Measurements from ENCODE around the gene LEFTY1. TPM values are rescaled to one million over a fixed set of nuclear protein-coding genes. Genes with fewer than 3 reads are reported as not detected.

Gene LEFTY1
- total RNA-seq, 1 experiment from 2014 or later: not detected

GRCh38 chr1:225848030-225848955 is 40.7 kb downstream of the LEFTY1 start:
- H3K4me1 ChIP-seq: no peaks in the 10 kb centered on the region
- POLR2A ChIA-PET: no interaction called here
- BruUV-seq (replicated peaks): no TSS peak
- no peak overlapping the region for H3K27ac Mint-ChIP-seq (ENCODE audit: unreplicated experiment)
- H3K36me3 ChIP-seq (ENCODE audit: control insufficient read depth, insufficient read depth, low read length): peaks cover 3% of the 10 kb centered on the region; the same call in 1 of the 2 replicates
- H3K4me3 ChIP-seq (ENCODE audit: low read depth, low read length): no peak overlapping the region
- H3K9me3 Mint-ChIP-seq (ENCODE audit: unreplicated experiment): no peaks in the 10 kb centered on the region
- H3K9me3 ChIP-seq: no peaks in the 10 kb centered on the region
- TF ChIP-seq CTCF (IDR thresholded peaks at IDR 0.05; ENCODE audit: insufficient read depth in 1 of 2, low read depth in 1 of 2, low read length in 1 of 2, severe bottlenecking in 1 of 2, unreplicated experiment in 1 of 2): no peak
- CTCF ChIA-PET: no interaction called here
- H3K27me3 ChIP-seq (replicated peaks; ENCODE audit: control insufficient read depth, insufficient read depth, low read length): no peaks in the 10 kb centered on the region
- no peak overlapping the region for H3K4me3 Mint-ChIP-seq (ENCODE audit: unreplicated experiment)
- intact Hi-C loops (cut with micrococcal nuclease; ENCODE audit: unreplicated experiment): loop anchor here (5.0 to 10.0 kb wide), 2 partner anchors 129 to 293 kb away; no protein-coding TSS in a partner anchor
- no peak for DNase-seq
- peaks cover 92% of the 10 kb centered on the region for H3K36me3 Mint-ChIP-seq (ENCODE audit: insufficient read depth, unreplicated experiment)
- H3K4me1 Mint-ChIP-seq (ENCODE audit: low read depth, unreplicated experiment): no peaks in the 10 kb centered on the region
- H3K27me3 Mint-ChIP-seq (ENCODE audit: insufficient read depth, unreplicated experiment): no peaks in the 10 kb centered on the region

GRCh38 chr1:225847610-225848009 is 41.3 kb downstream of the LEFTY1 start:
- no peaks in the 10 kb centered on the region for H3K4me1 ChIP-seq
- DNase-seq: no peak
- ChIA-PET CTCF (interaction anchor here (0.6 kb wide), 1 partner anchor 519 kb away, joined by 3 read pairs; no protein-coding TSS in a partner anchor), POLR2A (no interaction called here)
- no TSS peak for BruUV-seq (replicated peaks)
- H3K9me3 ChIP-seq: no peaks in the 10 kb centered on the region
- H3K4me1 Mint-ChIP-seq (ENCODE audit: low read depth, unreplicated experiment): no peaks in the 10 kb centered on the region
- no peaks in the 10 kb centered on the region for H3K27me3 Mint-ChIP-seq (ENCODE audit: insufficient read depth, unreplicated experiment)
- intact Hi-C loops (cut with micrococcal nuclease; ENCODE audit: unreplicated experiment): loop anchor here (2.0 to 10.0 kb wide), 3 partner anchors 35 to 293 kb away; no protein-coding TSS in a partner anchor
- H3K9me3 Mint-ChIP-seq (ENCODE audit: unreplicated experiment): no peaks in the 10 kb centered on the region
- no peak for TF ChIP-seq CTCF (IDR thresholded peaks at IDR 0.05; ENCODE audit: insufficient read depth in 1 of 2, low read depth in 1 of 2, low read length in 1 of 2, severe bottlenecking in 1 of 2, unreplicated experiment in 1 of 2)
- peaks cover 2% of the 10 kb centered on the region; the same call in 1 of the 2 replicates for H3K36me3 ChIP-seq (ENCODE audit: control insufficient read depth, insufficient read depth, low read length)
- no peaks in the 10 kb centered on the region for H3K27me3 ChIP-seq (replicated peaks; ENCODE audit: control insufficient read depth, insufficient read depth, low read length)
- H3K4me3 ChIP-seq (ENCODE audit: low read depth, low read length): no peak overlapping the region
- H3K27ac Mint-ChIP-seq (ENCODE audit: unreplicated experiment): no peak overlapping the region
- peaks cover 92% of the 10 kb centered on the region for H3K36me3 Mint-ChIP-seq (ENCODE audit: insufficient read depth, unreplicated experiment)
- no peak overlapping the region for H3K4me3 Mint-ChIP-seq (ENCODE audit: unreplicated experiment)

DNA sequence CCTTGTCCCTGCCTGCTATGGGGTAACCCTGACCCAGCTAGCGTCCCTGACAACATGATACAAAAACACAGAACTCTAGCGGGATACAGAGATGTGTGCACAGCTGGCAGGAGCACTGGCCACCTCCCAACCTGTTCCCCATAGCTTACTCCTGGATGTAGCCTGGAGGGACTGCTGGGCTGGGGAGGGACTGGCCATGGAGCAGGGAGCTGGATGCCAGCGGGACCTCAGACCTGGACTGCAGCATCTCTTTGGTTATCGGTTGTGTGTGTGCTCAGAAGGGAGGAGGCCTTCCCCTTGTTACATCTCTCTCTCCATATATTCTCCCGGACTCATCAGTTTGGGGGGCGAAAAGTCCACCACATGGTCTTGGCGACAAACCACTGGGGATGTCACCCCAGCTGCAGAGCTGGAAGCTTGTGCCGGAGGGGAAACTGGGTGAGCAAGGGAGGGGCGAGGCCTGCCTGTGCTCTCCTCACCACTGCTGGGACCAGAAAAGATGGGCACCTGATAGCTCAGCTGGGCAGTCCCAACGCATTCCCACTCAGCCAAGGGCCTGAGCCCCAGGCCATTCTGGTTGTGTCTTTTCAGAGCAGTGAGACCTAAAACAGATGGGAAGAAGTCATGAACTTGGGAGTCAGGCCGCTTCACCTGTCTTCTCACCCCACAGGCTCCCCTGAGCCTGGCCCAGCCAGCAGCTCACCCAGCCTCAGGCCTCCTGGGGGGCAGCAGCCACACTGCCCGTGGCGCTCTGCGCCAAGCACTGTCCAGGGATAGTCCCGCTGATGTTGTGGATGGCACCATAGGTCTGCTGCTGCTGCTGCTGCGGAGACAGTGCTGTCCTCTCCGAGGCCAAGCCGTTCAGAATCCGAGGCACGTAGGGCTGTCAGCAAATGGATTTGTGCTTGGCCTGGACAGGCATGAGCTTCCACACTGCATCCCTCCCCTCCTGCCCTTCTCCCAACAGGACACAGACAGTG is 42.3 kb downstream of the LEFTY1 start:
- H3K4me3 Mint-ChIP-seq (ENCODE audit: unreplicated experiment): no peak overlapping the region
- intact Hi-C loops (cut with micrococcal nuclease; ENCODE audit: unreplicated experiment): loop anchor here (1.0 to 10.0 kb wide), 5 partner anchors 34 to 371 kb away; partner anchors contain the start of gene SRP9
- H3K9me3 ChIP-seq: no peaks in the 10 kb centered on the region
- no peaks in the 10 kb centered on the region for H3K27me3 Mint-ChIP-seq (ENCODE audit: insufficient read depth, unreplicated experiment)
- no peak for DNase-seq
- ChIA-PET POLR2A (no interaction called here), CTCF (interaction anchor here (0.6 to 1.1 kb wide), 4 partner anchors 21 to 69 kb away, joined by 3 read pairs; partner anchors contain the start of genes EPHX1 and SRP9)
- no TSS peak for BruUV-seq (replicated peaks)
- no peaks in the 10 kb centered on the region for H3K27me3 ChIP-seq (replicated peaks; ENCODE audit: control insufficient read depth, insufficient read depth, low read length)
- no peak overlapping the region for H3K27ac Mint-ChIP-seq (ENCODE audit: unreplicated experiment)
- no peaks in the 10 kb centered on the region for H3K4me1 Mint-ChIP-seq (ENCODE audit: low read depth, unreplicated experiment)
- H3K4me3 ChIP-seq (ENCODE audit: low read depth, low read length): no peak overlapping the region
- peaks cover 89% of the 10 kb centered on the region for H3K36me3 Mint-ChIP-seq (ENCODE audit: insufficient read depth, unreplicated experiment)
- H3K36me3 ChIP-seq (ENCODE audit: control insufficient read depth, insufficient read depth, low read length): peaks cover 2% of the 10 kb centered on the region; the same call in 1 of the 2 replicates
- TF ChIP-seq CTCF (IDR thresholded peaks at IDR 0.05; ENCODE audit: insufficient read depth in 1 of 2, low read depth in 1 of 2, low read length in 1 of 2, severe bottlenecking in 1 of 2, unreplicated experiment in 1 of 2): no peak
- H3K4me1 ChIP-seq: no peaks in the 10 kb centered on the region
- no peaks in the 10 kb centered on the region for H3K9me3 Mint-ChIP-seq (ENCODE audit: unreplicated experiment)

Data from Caco-2 (cell line).